ENCODE measurements around the gene NRXN3. TPM values are rescaled to one million over a fixed set of nuclear protein-coding genes. Genes with fewer than 3 reads are reported as not detected.

Gene NRXN3
- total and polyA plus RNA-seq, 2 experiments from 2014 or later: 1.0 to 1.8 TPM

DNA sequence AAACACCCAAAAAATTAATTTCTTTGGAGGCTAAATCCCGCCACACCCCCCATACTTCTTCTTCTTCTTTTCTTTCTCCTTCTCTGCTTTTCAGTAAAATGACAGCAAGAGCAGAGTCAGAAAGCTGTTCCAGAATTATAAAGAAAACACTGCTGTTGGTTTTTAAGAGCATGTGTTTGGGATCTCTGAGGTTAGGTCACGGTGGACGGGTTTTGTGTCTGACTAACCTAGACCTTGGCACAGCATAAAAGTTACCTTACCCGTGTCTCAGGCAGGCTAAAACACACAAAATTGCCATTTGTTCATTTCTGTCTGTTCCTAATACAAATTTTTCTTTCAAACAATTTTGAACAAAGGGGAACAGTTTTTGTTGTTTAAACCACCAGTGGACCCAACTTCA is 540.8 kb downstream of the NRXN3 start:
- ATAC-seq (no peak), DNase-seq (ENCODE audit: low spot score) (no peak)
- TF ChIP-seq, protein P1, sequence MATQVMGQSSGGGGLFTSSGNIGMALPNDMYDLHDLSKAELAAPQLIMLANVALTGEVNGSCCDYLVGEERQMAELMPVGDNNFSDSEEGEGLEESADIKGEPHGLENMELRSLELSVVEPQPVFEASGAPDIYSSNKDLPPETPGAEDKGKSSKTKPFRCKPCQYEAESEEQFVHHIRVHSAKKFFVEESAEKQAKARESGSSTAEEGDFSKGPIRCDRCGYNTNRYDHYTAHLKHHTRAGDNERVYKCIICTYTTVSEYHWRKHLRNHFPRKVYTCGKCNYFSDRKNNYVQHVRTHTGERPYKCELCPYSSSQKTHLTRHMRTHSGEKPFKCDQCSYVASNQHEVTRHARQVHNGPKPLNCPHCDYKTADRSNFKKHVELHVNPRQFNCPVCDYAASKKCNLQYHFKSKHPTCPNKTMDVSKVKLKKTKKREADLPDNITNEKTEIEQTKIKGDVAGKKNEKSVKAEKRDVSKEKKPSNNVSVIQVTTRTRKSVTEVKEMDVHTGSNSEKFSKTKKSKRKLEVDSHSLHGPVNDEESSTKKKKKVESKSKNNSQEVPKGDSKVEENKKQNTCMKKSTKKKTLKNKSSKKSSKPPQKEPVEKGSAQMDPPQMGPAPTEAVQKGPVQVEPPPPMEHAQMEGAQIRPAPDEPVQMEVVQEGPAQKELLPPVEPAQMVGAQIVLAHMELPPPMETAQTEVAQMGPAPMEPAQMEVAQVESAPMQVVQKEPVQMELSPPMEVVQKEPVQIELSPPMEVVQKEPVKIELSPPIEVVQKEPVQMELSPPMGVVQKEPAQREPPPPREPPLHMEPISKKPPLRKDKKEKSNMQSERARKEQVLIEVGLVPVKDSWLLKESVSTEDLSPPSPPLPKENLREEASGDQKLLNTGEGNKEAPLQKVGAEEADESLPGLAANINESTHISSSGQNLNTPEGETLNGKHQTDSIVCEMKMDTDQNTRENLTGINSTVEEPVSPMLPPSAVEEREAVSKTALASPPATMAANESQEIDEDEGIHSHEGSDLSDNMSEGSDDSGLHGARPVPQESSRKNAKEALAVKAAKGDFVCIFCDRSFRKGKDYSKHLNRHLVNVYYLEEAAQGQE (IDR thresholded peaks at IDR 0.05; ENCODE audit: unreplicated experiment): no peak
- no peak for TF ChIP-seq JUNB (IDR thresholded peaks at IDR 0.05; ENCODE audit: unreplicated experiment)
- no peak for TF ChIP-seq EZH2 (IDR thresholded peaks at IDR 0.05; ENCODE audit: low read depth, unreplicated experiment)
- no peak for TF ChIP-seq CREB1 (CRISPR knock-in tag; IDR thresholded peaks at IDR 0.05; ENCODE audit: low read depth)
- TF ChIP-seq, protein P2, sequence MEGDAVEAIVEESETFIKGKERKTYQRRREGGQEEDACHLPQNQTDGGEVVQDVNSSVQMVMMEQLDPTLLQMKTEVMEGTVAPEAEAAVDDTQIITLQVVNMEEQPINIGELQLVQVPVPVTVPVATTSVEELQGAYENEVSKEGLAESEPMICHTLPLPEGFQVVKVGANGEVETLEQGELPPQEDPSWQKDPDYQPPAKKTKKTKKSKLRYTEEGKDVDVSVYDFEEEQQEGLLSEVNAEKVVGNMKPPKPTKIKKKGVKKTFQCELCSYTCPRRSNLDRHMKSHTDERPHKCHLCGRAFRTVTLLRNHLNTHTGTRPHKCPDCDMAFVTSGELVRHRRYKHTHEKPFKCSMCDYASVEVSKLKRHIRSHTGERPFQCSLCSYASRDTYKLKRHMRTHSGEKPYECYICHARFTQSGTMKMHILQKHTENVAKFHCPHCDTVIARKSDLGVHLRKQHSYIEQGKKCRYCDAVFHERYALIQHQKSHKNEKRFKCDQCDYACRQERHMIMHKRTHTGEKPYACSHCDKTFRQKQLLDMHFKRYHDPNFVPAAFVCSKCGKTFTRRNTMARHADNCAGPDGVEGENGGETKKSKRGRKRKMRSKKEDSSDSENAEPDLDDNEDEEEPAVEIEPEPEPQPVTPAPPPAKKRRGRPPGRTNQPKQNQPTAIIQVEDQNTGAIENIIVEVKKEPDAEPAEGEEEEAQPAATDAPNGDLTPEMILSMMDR (conservative IDR thresholded peaks at IDR 0.05; ENCODE audit: low read depth in 2 of 2): no peak
- TF ChIP-seq EZH2phosphoT487 (IDR thresholded peaks at IDR 0.05; ENCODE audit: unreplicated experiment): no peak
- no peak for TF ChIP-seq NANOG (IDR thresholded peaks at IDR 0.05; ENCODE audit: borderline replicate concordance)
- no peak for TF ChIP-seq STAT1 (IDR thresholded peaks at IDR 0.05; ENCODE audit: unreplicated experiment)
- TF ChIP-seq ZNF114 (CRISPR knock-in tag; IDR thresholded peaks at IDR 0.05): no peak
- no peak for TF ChIP-seq ZNF462 (CRISPR knock-in tag; IDR thresholded peaks at IDR 0.05)
- H3K36me3 Mint-ChIP-seq (ENCODE audit: low read depth): no peaks in the 10 kb centered on the region
- no peaks in the 10 kb centered on the region; the same call in 2 of the 3 replicates for H3K9me3 Mint-ChIP-seq
- H3K4me1 ChIP-seq (ENCODE audit: insufficient read depth): no peaks in the 10 kb centered on the region
- H3K4me2 ChIP-seq: no peak overlapping the region
- no peak overlapping the region for H2AFZ ChIP-seq
- no peaks in the 10 kb centered on the region for H3K36me3 ChIP-seq (ENCODE audit: insufficient read depth)
- H3K4me3 ChIP-seq: no peak overlapping the region
- H3K79me2 ChIP-seq (replicated peaks; ENCODE audit: insufficient read depth): no peaks in the 10 kb centered on the region
- H3F3A ChIP-seq (replicated peaks; ENCODE audit: low read depth): no peaks in the 10 kb centered on the region
- no peaks in the 10 kb centered on the region for H3K27me3 Mint-ChIP-seq (ENCODE audit: insufficient read depth, low read depth, poor library complexity)
- H3K27me3 ChIP-seq (ENCODE audit: insufficient read depth): no peaks in the 10 kb centered on the region
- no peak overlapping the region for H3K27ac ChIP-seq (ENCODE audit: low read depth)
- no peaks in the 10 kb centered on the region for H3K9me2 ChIP-seq (ENCODE audit: insufficient read depth)
- H4K20me1 ChIP-seq (replicated peaks; ENCODE audit: insufficient read depth): no peaks in the 10 kb centered on the region
- H3K27ac Mint-ChIP-seq: no peak overlapping the region
- peaks cover 10% of the 10 kb centered on the region; the same call in 2 of the 3 replicates for H3K4me1 Mint-ChIP-seq
- H3K4me3 Mint-ChIP-seq: no peak overlapping the region

All from GM23338 (cell line).